Kidney (tissue), 14 donors: Measurements from ENCODE around the gene CBX5. TPM values are rescaled to one million over a fixed set of nuclear protein-coding genes. Genes with fewer than 3 reads are reported as not detected.

Source experiments
- DNase-seq, 5 donors: peaks; one replicate each; pipeline ENCODE4 v3.0.0-alpha.2; 2013 to 2020
- FAIRE-seq: peaks from 2 replicates; lab custom pipeline; 2012; peaks lifted over from hg19 to GRCh38; lab: Jason Lieb, UNC
- H3K27ac ChIP-seq, 2 donors: one replicate each; pipeline ENCODE4 v1.7.0; 2013; ENCODE audit warnings: low read depth in 2 of 2, low read length in 2 of 2, inconsistent platforms in 1 of 2
- H3K27me3 ChIP-seq: one replicate; pipeline ENCODE4 v1.7.1; 2013; ENCODE audit warnings: low read length, inconsistent platforms; ENCODE audit not compliant: control insufficient read depth, insufficient read depth
- H3K36me3 ChIP-seq, 3 donors: one replicate each; pipeline versions ENCODE4 v1.7.0 to v1.7.1; 2013; ENCODE audit warnings: low read length in 3 of 3, control low read depth in 1 of 3, inconsistent platforms in 1 of 3; ENCODE audit not compliant: insufficient read depth in 3 of 3, control insufficient read depth in 2 of 3
- H3K4me1 ChIP-seq, 3 donors: one replicate each; pipeline versions ENCODE4 v1.7.0 to v1.7.1; 2013; ENCODE audit warnings: low read length in 3 of 3, inconsistent platforms in 1 of 3, low read depth in 1 of 3; ENCODE audit not compliant: control insufficient read depth in 2 of 3, insufficient read depth in 2 of 3
- H3K4me3 ChIP-seq, 3 donors: one replicate each; pipeline versions ENCODE4 v1.7.0 to v1.8.1; 2013; ENCODE audit warnings: low read length in 3 of 3, control low read depth in 1 of 3, inconsistent platforms in 1 of 3
- H3K9ac ChIP-seq, 3 donors: one replicate each; pipeline versions ENCODE4 v1.7.0 to v1.7.1; 2013; ENCODE audit warnings: low read length in 3 of 3, control low read depth in 1 of 3, inconsistent platforms in 1 of 3
- H3K9me3 ChIP-seq, 3 donors: one replicate each; pipeline versions ENCODE4 v1.7.0 to v1.7.1; 2013; ENCODE audit warnings: low read length in 3 of 3, control low read depth in 1 of 3, inconsistent platforms in 1 of 3; ENCODE audit not compliant: control insufficient read depth in 2 of 3, insufficient read depth in 1 of 3
- intact Hi-C: fragments of 100-400 bp; cut with DNase I; formaldehyde crosslinking; loops from one replicate; pipeline ENCODE4 v1.11.1; 2022
- polyA plus RNA-seq: library from polyadenylated mRNA; stranded (reverse); fragments of 350-450 nt; fragmentation: Illumina TruSeq; extraction: RNeasy Lipid Tissue Mini Kit (QIAGEN cat#74804); gene quantifications from one replicate; pipeline ENCODE4 v1.2.3, GENCODE V29; 2014; ENCODE audit warnings: low read depth, low replicate concordance; ENCODE audit not compliant: insufficient read depth
- total RNA-seq: library from RNA; stranded (reverse); fragmentation: NEBNext Ultra II Directional; extraction: Animal tissue kit (Norgen Biotek cat#: 25700); gene quantifications from one replicate; pipeline ENCODE4 v1.2.1, GENCODE V29; 2021
- TF ChIP-seq, protein P1 (sequence below): IDR thresholded peaks from 3 replicates; pipeline ENCODE4 v1.5.1; 2012; ENCODE audit warnings: mild to moderate bottlenecking, moderate library complexity, borderline replicate concordance; ENCODE audit not compliant: insufficient read depth; ENCODE audit errors: extremely low read depth
- donor health status: control.
- donor health status: control.
- donor health status: control.
- donor health status: control.
- donor health status: control.
- donor health status: DM: yes; HTN: yes; CAD: no.
- donor health status: Normal renal cell carcinoma (clear cell type).

Gene CBX5
- total and polyA plus RNA-seq, 2 donors from 2014 or later: 15.0 to 112 TPM

DNA sequence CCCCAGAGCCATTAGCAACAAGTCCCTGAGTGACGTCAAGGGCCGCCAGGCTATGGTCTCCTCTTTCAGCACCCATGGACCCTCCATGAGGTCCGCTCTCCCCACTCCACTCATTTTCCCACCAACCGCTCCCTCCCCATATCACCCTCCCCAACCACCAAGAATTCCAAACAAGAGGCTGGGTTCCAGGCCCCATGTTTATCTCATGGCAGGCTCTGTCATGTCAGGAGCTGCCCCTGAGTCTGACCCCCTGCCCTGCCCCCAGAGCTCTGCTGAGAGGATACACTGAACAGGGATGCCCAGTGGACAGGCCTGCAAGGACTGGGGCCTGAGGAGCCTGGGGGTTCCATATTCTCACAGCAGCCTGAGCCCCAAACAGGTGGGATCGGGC is 69.5 kb downstream of the CBX5 start:
- FAIRE-seq: no peak
- peaks cover 0 to 1% (median 0%) of the 10 kb centered on the region in 3 donors for H3K9me3 ChIP-seq
- H3K4me3 ChIP-seq: no peak overlapping the region
- no peak overlapping the region for H3K9ac ChIP-seq
- no peaks in the 10 kb centered on the region for H3K36me3 ChIP-seq
- H3K27ac ChIP-seq: no peak overlapping the region
- TF ChIP-seq, protein P1, sequence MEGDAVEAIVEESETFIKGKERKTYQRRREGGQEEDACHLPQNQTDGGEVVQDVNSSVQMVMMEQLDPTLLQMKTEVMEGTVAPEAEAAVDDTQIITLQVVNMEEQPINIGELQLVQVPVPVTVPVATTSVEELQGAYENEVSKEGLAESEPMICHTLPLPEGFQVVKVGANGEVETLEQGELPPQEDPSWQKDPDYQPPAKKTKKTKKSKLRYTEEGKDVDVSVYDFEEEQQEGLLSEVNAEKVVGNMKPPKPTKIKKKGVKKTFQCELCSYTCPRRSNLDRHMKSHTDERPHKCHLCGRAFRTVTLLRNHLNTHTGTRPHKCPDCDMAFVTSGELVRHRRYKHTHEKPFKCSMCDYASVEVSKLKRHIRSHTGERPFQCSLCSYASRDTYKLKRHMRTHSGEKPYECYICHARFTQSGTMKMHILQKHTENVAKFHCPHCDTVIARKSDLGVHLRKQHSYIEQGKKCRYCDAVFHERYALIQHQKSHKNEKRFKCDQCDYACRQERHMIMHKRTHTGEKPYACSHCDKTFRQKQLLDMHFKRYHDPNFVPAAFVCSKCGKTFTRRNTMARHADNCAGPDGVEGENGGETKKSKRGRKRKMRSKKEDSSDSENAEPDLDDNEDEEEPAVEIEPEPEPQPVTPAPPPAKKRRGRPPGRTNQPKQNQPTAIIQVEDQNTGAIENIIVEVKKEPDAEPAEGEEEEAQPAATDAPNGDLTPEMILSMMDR: no peak
- H3K27me3 ChIP-seq: no peaks in the 10 kb centered on the region
- peaks cover 0 to 7% (median 0%) of the 10 kb centered on the region in 3 donors for H3K4me1 ChIP-seq
- peak in 1 of 5 donors; percentile 52 for DNase-seq
- intact Hi-C loops: no loop called here

DNA sequence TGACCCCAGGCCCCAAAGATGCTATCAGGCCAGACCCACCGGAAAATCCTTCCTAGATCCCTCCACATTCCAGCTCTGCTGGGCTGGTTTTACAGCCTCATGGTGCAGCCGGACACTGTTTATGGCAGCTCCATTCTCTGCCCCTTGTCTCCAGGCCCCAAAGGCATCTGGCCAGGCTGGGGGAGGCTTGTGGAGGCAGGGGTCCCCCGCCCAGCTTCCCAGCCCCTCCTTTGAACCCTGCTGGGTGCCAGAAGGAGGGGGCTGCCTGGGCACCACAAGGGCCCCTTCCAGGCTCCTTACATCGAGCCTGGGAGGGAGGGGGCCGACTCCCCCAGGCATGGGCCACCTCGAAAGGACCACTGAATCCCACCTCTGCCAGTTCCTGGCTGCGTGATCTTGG is 71.3 kb downstream of the CBX5 start:
- no peaks in the 10 kb centered on the region for H3K4me1 ChIP-seq
- peaks cover 0 to 1% (median 0%) of the 10 kb centered on the region in 3 donors for H3K9me3 ChIP-seq
- FAIRE-seq (no peak), DNase-seq (peak in 1 of 5 donors; percentile 53)
- H3K4me3 ChIP-seq: no peak overlapping the region
- TF ChIP-seq, protein P1: no peak
- no peaks in the 10 kb centered on the region for H3K27me3 ChIP-seq
- intact Hi-C loops: no loop called here
- no peaks in the 10 kb centered on the region for H3K36me3 ChIP-seq
- no peak overlapping the region for H3K27ac ChIP-seq
- no peak overlapping the region for H3K9ac ChIP-seq

DNA sequence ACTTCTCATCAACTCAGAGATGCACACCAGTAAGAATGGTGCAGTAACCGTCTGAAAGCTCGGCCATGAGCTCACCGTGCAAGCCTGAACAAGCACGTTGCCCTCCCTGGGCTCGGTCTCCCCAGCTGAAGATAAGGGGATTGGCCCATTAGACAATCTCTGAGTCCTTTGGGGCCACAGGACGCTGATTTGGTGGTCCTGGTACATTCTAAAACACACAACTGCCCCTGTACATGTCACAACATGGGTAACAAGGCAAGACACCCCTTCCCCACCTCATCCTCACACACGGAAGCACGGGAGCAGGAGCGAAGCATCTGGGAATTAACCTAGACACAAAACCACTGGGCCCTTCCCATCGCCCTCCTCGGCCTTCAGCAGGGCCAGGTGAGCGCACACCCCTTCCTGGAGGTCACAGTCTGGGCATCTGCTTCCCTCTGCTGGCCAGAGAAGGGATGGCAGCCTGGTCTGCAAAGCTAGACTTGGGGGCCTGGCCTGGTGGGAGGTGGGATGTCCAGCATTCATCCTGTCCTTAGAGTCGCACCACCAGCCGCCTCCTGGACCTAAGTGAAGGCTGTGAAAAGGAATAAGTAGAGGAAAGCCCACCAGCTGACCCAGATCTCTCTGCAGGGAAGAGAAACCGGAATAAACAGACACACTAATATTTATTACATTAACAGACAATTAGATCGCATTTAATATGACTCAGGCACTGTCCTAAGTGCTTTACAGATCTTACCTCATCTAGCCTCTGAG is 72.2 kb downstream of the CBX5 start:
- Histone ChIP-seq H3K9ac (no peak overlapping the region), H3K4me1 (no peaks in the 10 kb centered on the region), H3K36me3 (no peaks in the 10 kb centered on the region), H3K27me3 (no peaks in the 10 kb centered on the region), H3K9me3 (peaks cover 0 to 1% (median 0%) of the 10 kb centered on the region in 3 donors), H3K4me3 (no peak overlapping the region), H3K27ac (no peak overlapping the region)
- TF ChIP-seq, protein P1: peak; percentile 98
- DNase-seq (peak; percentile 89 to 94 (median 93)), FAIRE-seq (no peak)
- intact Hi-C loops: no loop called here
